DMS79 (cell line): ENCODE measurements around the gene NF1.
"Not testable (repeated sequence)": the region's sequence is repeated elsewhere in the genome, so short reads cannot be mapped to it uniquely, and the experiment has no call there.

Experiments used
- DNase-seq: peaks from one replicate; lab custom pipeline; 2025; lab: John Stamatoyannopoulos, UW

Gene NF1

DNA sequence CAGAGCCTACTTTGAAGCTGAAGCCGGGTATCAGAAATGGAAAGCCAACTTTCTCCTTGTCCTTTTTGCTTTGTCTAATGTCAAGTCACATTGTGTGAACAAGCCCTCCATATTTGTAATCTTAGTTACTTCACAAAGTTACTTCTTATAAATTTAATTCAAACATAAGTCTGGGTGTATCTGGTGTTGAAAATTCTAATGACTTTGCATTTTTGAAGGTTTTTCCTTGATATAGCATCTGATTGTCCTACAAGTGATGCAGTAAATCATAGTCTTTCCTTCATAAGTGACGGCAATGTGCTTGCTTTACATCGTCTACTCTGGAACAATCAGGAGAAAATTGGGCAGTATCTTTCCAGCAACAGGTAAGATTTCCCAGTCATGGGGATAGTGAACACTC lies 165.4 kb downstream of the NF1 start:
- DNase-seq: no peak

DNA sequence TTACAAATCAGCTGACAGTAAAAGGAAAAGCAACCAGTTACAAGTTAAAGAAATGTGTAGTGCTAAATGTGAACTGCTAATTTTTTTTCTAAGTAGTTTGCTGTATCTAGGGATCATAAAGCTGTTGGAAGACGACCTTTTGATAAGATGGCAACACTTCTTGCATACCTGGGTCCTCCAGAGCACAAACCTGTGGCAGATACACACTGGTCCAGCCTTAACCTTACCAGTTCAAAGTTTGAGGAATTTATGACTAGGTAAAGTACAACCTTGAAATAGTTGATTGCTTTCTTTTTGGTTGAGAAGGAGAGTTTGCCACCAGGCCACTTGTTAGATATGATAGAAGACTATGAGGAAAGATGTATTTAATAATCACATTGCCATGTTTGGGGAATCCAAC lies 166.8 kb downstream of the NF1 start:
- DNase-seq: no peak

DNA sequence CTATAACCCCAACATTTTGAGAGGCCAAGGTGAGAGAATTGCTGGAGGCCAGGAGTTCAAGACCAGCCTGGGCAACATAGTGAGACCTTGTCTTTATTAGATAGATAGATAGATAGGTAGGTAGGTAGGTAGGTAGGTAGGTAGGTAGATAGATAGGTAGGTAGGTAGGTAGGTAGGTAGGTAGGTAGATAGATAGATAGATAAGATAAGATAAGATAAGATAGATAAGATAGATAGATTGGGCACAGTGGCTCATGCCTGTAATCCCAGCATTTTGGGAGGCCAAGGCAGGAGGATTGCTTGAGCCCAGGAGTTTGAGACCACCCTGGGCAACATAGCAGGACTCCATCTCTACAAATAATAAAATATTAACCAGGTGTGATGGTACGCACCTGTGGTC lies 168.1 kb downstream of the NF1 start:
- DNase-seq: not testable (repeated sequence)

DNA sequence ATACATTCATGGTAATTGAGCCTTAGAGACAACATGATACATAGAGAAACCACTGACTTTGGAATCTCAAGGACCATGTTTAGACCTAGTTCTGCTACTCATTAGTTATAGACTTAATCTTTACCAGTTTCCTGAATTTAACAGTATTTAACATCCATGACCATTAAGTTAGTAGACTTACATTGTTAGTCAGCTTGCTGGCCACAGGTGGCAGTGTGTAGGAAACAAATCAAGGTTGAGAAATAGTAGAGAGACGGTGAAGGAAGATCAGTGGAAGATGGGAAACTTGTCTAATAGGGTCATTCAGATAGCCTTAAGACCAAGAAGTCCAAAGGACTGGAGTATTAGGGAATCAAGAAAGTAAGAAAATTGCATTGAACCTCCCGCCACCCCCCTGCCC lies 171.3 kb downstream of the NF1 start:
- no peak for DNase-seq

DNA sequence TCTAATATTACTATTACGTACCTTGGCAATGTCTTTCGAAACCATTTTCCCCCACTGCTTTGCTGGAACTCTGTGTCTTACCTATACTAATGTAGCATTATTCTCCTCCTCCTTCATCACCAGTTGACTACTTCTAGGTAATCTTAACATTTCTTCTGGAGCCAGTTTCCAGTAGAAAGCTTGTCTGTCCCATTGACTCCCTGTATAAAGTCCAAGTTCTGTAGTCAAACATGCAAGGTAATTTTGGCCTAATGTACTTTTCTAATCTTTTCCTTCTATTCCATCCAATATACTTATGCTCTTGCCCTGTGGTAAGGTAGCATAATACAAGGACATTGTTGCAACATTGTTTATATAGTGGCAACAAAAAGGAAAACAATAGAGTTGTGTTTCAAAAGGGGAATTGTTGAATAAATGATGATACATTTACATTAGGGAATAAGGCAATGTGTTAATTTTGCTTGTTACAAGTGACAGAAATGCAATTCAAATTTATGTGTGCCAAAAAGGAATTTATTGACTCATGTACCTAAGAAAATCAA lies 174.3 kb downstream of the NF1 start:
- no peak for DNase-seq

DNA sequence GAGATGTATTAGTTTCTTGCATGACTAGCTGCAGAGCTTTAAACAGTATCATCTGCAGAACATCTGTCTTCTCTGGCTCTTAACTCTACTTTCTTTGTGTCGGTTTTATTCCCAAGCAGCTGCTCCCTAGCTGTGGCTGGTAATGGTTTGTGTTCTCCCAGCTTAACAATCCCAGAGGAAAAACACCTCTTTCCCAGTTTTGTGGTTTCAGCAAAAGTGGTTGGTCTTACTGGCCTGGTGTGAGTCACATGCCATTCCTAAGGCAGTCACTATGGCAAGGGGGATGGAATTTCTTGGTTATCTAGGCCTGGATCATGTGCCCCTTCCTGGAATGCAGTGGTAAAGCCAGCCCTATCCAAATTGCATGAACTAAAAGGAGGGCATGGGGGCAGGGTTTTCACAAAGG lies 174.8 kb downstream of the NF1 start:
- DNase-seq: no peak

DNA sequence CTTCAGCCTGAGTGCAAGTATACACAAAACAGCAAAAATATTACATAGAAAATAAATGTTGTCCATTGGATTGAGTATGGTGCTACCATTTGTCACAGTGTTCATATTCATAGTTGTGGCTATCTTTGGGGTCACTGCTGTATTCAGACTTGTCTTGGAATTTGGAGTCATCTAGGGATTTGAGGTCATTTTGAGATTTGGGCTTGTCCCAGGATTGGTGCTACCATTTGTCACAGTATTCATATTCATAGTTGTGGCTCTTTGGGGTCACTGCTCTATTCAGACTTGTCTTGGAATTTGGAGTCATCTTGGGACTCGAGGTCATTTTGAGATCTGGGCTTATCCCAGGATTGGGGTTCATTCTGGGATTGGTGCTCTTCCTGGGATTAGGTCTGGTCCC lies 177.5 kb downstream of the NF1 start:
- no peak for DNase-seq

DNA sequence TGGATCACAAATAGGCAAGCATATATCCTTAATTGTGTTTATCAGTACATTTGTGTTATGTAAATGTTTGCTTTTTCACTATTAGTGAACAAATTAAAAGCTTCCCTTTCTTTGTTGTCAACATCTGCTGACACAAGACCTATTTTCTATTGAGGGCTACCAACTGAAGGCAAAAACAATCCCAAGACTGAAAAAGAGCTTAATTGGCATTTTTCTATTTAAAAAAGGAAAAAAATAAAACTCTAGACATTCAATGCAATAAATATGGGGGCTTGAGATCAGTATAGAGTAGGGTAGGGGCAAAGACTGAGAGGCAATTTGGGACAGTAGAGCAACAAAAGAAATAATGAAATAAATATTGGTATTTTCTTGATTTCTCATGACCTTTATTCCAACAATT lies 178.0 kb downstream of the NF1 start:
- DNase-seq: no peak

DNA sequence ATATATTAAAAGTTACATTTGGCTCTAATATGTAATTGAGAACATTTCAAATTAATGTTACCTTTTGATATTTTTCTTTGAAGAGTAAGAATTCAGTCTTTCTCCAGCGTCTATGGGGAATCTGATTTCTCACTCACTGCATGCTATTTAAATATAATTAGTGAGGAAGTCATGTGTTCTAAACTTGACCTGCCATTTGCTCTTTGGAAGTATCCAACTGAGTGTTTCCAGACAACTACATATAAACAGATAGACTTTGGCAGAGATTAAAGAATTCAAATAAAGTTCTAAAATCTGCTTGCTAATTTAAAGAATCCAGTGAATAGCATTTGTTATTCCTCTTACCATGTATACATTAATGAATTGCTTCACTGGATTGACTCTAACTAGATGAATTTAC lies 178.7 kb downstream of the NF1 start:
- DNase-seq: no peak

DNA sequence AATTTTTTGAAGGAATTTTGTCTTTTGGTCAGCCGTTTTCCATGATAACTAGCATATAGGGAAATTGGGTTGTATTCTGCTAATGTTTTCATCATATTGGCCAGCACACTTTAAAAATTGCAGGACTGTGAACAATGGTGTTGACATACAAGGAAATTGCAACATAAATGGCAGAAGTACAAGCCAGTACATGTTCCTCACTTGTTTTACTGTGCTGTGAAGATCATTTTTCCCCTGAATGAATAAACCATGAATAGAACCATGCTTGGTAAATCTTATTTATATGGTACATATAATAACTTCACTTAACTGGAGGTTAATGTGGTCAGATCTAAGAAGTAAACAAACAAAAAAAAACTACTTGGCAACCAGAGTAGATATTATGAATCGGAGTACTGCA lies 179.5 kb downstream of the NF1 start:
- peak; percentile 89 for DNase-seq

DNA sequence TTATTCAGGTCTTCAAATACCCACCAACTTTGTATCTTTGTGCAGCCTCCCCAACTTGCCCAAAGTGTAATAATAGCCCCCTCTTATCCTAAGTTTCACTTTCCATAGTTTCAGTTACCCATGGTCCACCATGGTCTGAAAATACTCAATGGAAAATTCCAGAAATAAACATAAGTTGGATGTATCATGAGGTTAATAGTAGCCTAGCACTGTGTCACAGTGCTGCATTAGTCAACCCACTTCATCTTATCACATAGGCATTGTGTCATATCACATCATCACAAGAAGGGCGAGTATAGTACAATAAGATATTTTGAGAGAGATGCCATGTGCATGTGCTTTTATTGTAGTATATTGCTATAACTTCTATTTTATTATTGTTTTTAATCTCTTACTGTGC lies 180.3 kb downstream of the NF1 start:
- no peak for DNase-seq

DNA sequence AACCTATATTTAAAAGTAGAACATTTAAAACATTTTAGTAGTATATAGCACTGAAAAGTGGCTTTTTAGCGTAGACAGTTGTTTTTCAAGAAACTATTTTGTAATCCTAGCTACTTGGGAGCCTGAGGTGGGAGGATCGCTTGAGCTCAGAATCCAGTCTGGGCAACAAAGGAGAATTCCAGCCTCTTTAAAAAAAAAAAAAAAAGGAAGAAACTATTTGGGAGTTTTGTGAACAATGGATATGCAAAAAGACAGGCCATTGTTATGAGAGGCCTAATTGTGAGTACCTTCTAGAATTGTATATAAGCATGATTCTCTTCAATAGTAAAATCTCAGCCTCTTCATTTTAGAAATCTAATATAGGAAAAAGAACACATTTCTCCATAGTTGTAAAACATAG lies 184.6 kb downstream of the NF1 start:
- DNase-seq: no peak

DNA sequence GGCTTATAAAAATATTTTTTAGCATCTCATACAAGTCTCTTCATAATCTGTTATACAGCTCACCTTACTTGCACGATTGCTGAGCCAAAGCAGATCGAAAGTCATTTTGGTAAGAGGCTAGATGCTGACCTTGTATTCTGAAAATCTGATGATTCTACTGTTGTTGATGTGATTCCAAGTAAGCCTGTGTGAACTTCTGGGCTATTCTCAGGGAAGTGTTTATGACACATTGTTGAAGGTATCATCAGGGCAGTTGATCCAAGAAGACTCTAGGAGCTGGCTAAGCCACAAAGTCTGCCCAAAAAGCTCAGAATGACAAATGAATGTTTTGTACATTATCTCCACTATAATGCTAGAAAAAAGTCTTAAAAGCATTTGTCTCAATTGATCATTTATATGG lies 186.3 kb downstream of the NF1 start:
- no peak for DNase-seq

DNA sequence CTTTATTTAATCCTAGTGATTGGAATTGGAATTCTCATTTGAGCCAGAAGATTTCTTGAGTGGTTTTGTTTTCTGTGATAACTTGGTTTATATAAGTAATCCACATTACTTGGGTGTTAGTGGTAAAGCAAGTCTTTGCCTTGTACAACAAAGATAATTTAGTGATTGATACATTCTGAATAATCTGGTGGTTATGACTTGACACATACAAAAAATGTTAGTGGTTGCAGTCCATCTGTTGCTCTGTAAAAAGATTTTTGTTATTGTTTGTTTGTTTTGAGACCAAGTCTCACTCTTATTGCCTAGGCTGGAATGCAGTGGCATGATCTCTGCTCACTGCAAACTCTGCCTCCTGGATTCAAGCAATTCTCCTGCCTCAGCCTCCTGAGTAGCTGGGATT lies 189.1 kb downstream of the NF1 start:
- DNase-seq: no peak

DNA sequence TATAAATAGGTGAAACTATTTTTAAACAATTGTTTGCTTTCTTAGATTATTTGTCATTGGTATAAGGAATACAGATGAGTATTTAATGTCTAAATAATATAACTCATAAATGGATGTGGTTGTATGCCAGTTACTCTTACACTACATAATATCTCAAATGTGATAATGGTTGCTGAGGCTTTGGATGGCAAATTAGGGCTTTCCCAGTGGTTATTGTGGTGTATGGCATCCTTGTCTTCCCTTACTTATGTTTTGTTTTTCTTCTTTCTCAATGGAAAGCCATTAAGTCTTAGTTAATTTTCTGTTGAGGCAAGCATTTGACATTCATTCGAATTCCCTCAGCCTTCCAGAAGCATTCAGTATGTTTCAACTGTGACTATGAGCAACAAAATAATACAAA lies 191.8 kb downstream of the NF1 start:
- DNase-seq: no peak

DNA sequence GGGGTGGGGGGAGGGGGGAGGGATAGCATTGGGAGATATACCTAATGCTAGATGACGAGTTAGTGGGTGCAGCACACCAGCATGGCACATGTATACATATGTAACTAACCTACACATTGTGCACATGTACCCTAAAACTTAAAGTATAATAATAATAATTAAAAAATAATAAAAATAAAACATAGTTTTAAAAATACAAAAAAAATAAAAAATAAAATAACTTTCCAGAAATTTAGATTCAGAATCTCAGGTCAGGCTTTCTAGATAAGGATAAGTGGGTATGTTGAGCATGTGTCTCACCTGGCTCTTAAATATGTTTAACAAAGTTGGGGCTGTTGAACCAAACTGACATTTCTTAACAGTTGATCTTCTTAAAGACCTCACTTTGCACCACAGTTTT lies 193.2 kb downstream of the NF1 start:
- DNase-seq: not testable (repeated sequence)

DNA sequence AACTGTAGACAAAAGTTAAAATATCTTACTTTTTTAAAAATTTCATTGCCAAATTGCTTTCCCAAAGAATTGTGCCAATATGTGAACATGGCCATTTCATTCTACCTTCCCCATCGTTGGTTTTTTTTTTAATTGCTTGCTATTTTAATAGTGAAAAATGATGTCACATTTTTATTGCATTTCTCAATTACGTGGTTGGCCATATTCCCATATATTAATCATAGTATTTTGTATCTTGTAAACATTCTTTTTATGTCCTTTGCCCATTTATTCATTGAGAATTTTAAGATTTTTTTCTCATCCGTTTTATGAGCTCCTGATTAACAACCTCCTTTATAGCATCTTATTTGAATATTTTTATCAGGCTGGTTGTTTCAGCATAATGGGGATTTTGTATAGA lies 195.0 kb downstream of the NF1 start:
- no peak for DNase-seq

DNA sequence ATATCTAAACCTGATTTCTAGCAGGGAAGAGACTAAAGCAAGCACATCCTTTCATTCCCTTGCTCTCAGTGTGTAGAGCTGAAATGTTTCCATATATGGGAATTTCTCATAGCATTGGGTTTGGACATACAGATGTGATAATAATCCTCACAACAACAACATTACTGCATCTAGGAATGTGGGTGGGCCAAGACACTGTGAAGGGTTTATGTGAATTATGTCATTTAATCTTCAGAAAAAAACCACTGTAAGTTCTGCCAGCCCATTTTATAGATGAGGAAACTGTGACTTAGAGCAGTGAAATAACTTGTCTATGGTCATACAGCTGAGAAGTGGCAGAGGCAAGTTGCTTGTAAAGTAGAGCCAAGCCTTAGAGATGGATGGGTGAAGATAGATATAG lies 197.0 kb downstream of the NF1 start:
- DNase-seq: no peak

DNA sequence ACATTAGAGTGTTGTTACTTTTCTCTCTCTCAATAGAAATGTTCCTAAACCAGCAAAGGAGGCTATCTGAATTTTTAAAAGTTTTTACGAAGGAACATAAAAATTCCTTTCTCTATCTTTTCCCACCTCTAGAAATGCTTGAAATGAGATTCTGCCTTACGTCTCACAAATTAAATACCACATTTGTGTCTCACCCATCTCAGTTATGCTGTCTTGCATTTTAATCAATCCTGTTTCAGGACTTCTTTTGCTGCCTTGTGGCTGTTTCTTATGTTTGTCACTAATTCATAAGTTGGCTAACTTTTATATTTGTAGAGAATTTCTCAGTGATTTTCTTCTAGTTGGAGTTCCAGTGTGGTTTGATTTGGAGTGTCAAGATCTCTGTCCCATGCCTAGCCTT lies 198.8 kb downstream of the NF1 start:
- DNase-seq: no peak

DNA sequence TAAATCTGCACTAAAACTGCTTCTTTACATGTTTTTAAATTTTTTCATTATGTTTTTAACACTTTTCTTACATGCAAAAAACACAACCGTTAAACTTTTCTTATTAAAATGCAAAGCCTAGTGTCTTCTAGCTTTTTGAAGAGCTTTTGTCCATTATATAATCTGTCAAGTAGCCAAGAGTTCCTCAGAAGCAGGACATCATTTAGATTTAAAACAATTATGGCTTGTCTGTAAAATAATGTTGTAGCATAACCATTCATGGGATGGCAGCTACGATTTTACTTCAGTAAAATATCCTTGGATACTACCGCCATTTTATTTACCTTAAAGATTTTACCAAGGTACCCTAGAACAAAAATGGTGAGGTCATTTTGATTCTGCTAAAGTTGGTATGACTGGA lies 199.5 kb downstream of the NF1 start:
- DNase-seq: no peak

DNA sequence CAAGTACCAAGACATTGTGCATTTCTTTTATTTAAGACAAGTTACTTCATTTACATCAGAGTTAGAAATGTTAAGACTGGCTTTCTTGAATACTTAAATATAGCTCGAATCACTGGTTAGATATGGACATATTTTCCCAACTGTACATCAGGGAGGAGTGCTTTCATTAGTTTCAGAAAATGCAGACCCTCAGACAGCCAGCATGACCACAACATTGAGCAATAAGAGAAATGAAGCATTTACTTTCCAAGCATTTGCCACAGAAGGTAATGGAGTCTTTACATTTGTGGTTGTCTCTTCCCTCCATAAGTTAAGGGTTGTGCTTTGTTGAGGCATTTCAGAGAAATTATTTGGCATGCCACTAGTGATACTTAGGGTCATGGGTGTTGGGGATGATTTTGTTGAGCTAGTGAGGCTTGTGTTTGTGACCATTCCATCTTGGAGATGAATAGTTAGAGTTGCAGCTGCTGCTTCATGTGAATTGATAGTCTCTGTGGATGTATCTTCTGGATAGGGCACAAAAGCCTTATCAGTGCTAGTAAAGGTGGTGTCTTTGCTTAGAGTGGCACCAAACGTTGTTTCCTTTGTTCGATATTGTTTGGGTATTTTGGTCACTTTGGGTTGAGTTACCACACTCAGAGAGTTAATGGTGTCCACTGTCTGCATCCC lies 200.2 kb downstream of the NF1 start:
- DNase-seq: no peak

DNA sequence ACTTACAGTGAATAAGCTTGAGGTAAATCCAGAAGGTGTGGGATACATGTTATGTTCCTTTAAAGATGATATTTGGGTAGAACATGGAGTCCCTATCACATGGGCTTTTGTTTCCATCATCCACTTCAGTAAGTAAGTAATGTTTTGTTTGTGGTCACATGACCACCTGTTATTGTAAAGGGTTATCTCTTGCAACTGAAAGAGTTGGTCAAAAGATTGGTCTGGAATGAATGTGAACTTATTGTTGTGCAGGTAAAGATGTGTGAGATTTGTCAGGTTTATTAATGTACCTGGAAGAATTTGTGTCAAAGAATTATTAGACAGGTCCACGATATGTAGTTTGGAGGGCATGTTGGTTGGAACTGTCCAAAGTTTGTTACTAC lies 200.7 kb downstream of the NF1 start:
- DNase-seq: no peak

DNA sequence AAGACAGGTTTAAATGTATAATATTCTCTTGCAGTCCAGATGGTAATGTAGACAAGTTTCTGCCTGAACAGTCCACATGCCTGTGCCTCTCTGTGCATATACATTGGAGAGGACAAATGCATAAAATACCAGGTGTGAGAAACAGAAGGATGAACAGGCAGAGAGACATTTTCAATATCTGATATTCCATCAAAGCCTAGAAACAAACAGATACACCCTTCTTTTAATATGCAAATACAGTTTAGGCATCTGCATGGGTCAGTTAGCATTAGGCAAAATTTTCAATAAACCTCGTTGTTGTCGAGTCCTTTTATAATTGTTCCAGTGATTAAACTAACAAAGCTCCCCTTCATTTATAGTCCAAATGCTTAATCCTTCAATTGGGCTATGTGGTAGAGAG lies 201.4 kb downstream of the NF1 start:
- DNase-seq: no peak

DNA sequence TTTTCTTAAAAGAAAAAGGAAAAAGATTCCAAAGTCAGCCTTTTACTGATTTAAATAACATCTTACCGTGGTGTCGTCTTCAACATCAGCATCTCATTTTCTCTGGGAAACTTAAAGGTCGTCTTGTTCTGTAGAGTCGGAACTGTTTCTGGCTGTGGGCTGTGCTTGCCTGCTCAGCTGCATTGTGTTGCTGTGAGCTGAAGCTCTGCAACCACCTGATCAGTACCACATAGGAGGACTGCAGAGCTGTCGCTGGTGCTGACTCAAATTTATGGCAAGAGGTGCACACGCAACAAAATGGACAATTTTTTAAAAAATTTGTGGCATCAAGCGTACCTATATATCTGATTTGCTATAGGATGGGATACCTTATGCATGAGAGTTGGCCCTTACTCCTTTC lies 202.3 kb downstream of the NF1 start, which contains the start of gene OMG:
Gene OMG, minus strand, starts transcription at position 150 of the 400 bp plus-strand sequence. CDS start 908 bp downstream, outside the sequence.
- no peak for DNase-seq
